Fibroblast of lung (primary cell): ENCODE results near the gene KLHL6. TPM values are rescaled to one million over a fixed set of nuclear protein-coding genes. Genes with fewer than 3 reads are reported as not detected.

Source experiments
- DNase-seq, 2 donors: peaks; one replicate each; pipeline versions ENCODE4 v3.0.0 to v3.0.0-alpha.2; 2010; ENCODE audit warnings: low read depth in 2 of 2
- H2AFZ ChIP-seq: 2 replicates; pipeline ENCODE4 v1.5.1; 2012; ENCODE audit warnings: low read length, control low read depth, inconsistent platforms
- H3K27ac ChIP-seq: 2 replicates; pipeline ENCODE4 v1.5.1; 2011; ENCODE audit warnings: low read length, control low read depth; ENCODE audit not compliant: insufficient read depth
- H3K27me3 ChIP-seq: 2 replicates; pipeline ENCODE4 v1.5.1; 2011; ENCODE audit warnings: mild to moderate bottlenecking, low read length; ENCODE audit not compliant: control insufficient read depth, insufficient read depth
- H3K36me3 ChIP-seq: 2 replicates; pipeline ENCODE4 v1.5.1; 2011; ENCODE audit warnings: low read length; ENCODE audit not compliant: control insufficient read depth, insufficient read depth
- H3K4me1 ChIP-seq: 2 replicates; pipeline ENCODE4 v1.5.1; 2011; ENCODE audit warnings: low read length; ENCODE audit not compliant: control insufficient read depth, insufficient read depth; ENCODE audit errors: extremely low read depth
- H3K4me2 ChIP-seq: 2 replicates; pipeline ENCODE4 v1.5.1; 2011; ENCODE audit warnings: low read length, control low read depth; ENCODE audit not compliant: insufficient read depth; ENCODE audit errors: extremely low read depth
- H3K4me3 ChIP-seq, 4 experiments: fragments of 200-600 bp in 1 of 4; sonication (generic) in 1 of 4; replicated peaks in 1 of 4; 2 replicates each; pipeline ENCODE4 v1.5.1; 2011 to 2016; ENCODE audit warnings: low read length in 4 of 4, low read depth in 3 of 4, mild to moderate bottlenecking in 3 of 4, control low read depth in 2 of 4, inconsistent platforms in 1 of 4, mixed read lengths in 1 of 4; ENCODE audit not compliant: insufficient read depth in 1 of 4; ENCODE audit errors: control extremely low read depth in 1 of 4
- H3K79me2 ChIP-seq: 2 replicates; pipeline ENCODE4 v1.5.1; 2012; ENCODE audit warnings: mild to moderate bottlenecking, low read length, inconsistent platforms; ENCODE audit not compliant: control insufficient read depth, insufficient read depth
- H3K9ac ChIP-seq: 2 replicates; pipeline ENCODE4 v1.5.1; 2011; ENCODE audit warnings: mild to moderate bottlenecking, low read length, control low read depth; ENCODE audit not compliant: insufficient read depth
- H3K9me3 ChIP-seq: 2 replicates; pipeline ENCODE4 v1.5.1; 2012; ENCODE audit warnings: low read depth, low read length; ENCODE audit not compliant: control insufficient read depth, insufficient read depth
- H4K20me1 ChIP-seq: 2 replicates; pipeline ENCODE4 v1.5.1; 2011; ENCODE audit warnings: low read length; ENCODE audit not compliant: control insufficient read depth, insufficient read depth; ENCODE audit errors: extremely low read depth
- EZH2 ChIP-seq: IDR thresholded peaks from 2 replicates; pipeline ENCODE4 v1.5.1; 2012; ENCODE audit warnings: low read length, control low read depth, mild to moderate bottlenecking; ENCODE audit errors: missing control alignments
- polyA plus RNA-seq, 2 donors: library from polyadenylated mRNA; depleted of rRNA in 1 of 2; stranded (reverse) in 1 of 2; unstranded in 1 of 2; fragments of >200 nt; gene quantifications; 2 replicates each; pipeline ENCODE4 v1.2.1, GENCODE V29; 2011 to 2012; ENCODE audit warnings: missing spikeins in 1 of 2
- total RNA-seq: library from RNA; depleted of rRNA; stranded (reverse); fragments of >200 nt; gene quantifications from 2 replicates; pipeline ENCODE4 v1.2.1, GENCODE V29; 2014
- TF ChIP-seq, protein P1 (sequence below), 2 donors: IDR thresholded peaks in 1 of 2; conservative IDR thresholded peaks in 1 of 2; 1 replicate in 1 of 2; 2 replicates in 1 of 2; pipeline ENCODE4 v1.5.1; 2011 to 2012; ENCODE audit warnings: low read length in 2 of 2, control low read depth in 1 of 2, inconsistent platforms in 1 of 2, low read depth in 1 of 2, mild to moderate bottlenecking in 1 of 2

KLHL6 gene
- total and polyA plus RNA-seq, 2 donors (not counting 1 experiment from before 2014, with no cell fraction given) = not detected

GRCh38 chr3:183542355-183542754 lies 13.2 kb downstream of the KLHL6 start:
- no peaks in the 10 kb centered on the region for H3K4me1 ChIP-seq
- no peaks in the 10 kb centered on the region for H3K36me3 ChIP-seq
- no peak for DNase-seq
- H3K9me3 ChIP-seq = no peaks in the 10 kb centered on the region
- no peak overlapping the region for H3K9ac ChIP-seq
- no peak overlapping the region for H2AFZ ChIP-seq
- H4K20me1 ChIP-seq = no peaks in the 10 kb centered on the region
- H3K27me3 ChIP-seq = no peaks in the 10 kb centered on the region
- H3K79me2 ChIP-seq = no peaks in the 10 kb centered on the region
- TF ChIP-seq, protein P1, sequence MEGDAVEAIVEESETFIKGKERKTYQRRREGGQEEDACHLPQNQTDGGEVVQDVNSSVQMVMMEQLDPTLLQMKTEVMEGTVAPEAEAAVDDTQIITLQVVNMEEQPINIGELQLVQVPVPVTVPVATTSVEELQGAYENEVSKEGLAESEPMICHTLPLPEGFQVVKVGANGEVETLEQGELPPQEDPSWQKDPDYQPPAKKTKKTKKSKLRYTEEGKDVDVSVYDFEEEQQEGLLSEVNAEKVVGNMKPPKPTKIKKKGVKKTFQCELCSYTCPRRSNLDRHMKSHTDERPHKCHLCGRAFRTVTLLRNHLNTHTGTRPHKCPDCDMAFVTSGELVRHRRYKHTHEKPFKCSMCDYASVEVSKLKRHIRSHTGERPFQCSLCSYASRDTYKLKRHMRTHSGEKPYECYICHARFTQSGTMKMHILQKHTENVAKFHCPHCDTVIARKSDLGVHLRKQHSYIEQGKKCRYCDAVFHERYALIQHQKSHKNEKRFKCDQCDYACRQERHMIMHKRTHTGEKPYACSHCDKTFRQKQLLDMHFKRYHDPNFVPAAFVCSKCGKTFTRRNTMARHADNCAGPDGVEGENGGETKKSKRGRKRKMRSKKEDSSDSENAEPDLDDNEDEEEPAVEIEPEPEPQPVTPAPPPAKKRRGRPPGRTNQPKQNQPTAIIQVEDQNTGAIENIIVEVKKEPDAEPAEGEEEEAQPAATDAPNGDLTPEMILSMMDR (conservative IDR thresholded peaks at IDR 0.05 in 1 of 2, IDR thresholded peaks at IDR 0.05 in 1 of 2; ENCODE audit: low read depth in 1 of 2, low read length in 2 of 2) = no peak
- TF ChIP-seq EZH2 = no peak
- H3K4me2 ChIP-seq = no peak overlapping the region
- no peak overlapping the region for H3K27ac ChIP-seq
- H3K4me3 ChIP-seq = no peak overlapping the region

DNA sequence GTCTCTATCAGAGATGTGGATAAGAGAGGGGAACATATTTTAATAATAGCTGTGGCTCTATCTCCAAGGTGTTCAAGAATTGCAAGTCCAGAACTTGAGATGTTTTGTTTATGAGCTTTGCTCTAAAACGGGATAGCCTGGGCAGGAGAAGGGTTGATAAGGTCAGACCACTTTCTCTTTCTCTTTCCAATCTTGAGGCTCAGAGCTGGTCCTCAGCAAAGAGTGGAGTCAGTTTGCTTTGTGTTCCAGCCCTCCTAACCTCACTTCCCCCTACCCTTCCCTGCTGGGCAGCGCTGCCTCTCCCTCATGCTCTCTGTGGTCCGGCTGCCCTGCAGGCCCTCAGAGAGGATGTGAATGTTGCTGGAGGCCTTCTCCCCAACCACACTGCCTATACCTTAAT lies 13.8 kb downstream of the KLHL6 start:
- Histone ChIP-seq H3K36me3 (no peaks in the 10 kb centered on the region), H3K27me3 (no peaks in the 10 kb centered on the region), H2AFZ (no peak overlapping the region), H3K27ac (no peak overlapping the region), H3K9me3 (no peaks in the 10 kb centered on the region), H3K4me2 (no peak overlapping the region), H3K9ac (no peak overlapping the region), H4K20me1 (no peaks in the 10 kb centered on the region), H3K4me1 (no peaks in the 10 kb centered on the region), H3K79me2 (no peaks in the 10 kb centered on the region), H3K4me3 (no peak overlapping the region)
- TF ChIP-seq EZH2 = no peak
- TF ChIP-seq, protein P1 (conservative IDR thresholded peaks at IDR 0.05 in 1 of 2, IDR thresholded peaks at IDR 0.05 in 1 of 2; ENCODE audit: low read depth in 1 of 2, low read length in 2 of 2) = no peak
- DNase-seq = no peak

DNA sequence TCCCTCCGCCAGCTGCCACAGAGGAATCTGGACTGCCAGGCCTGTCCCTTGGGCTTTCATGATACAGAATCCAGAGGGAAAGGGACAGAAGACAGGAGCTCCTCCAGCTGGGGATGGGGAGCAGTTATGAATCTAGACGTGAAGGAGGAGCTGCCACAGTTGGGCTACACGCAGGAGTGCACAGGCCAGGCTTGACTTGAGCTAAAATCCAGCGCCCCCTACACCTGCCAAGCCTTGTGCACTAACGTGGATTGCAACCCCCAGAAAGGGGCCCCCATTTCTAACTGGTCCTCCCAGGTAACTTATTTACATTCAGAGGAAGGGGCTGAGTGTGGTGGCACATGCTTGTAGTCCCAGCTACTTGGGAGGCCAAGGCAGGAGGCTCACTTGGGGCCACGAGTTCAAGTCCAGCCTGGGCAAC lies 14.3 kb downstream of the KLHL6 start:
- TF ChIP-seq EZH2 = no peak
- TF ChIP-seq, protein P1 (conservative IDR thresholded peaks at IDR 0.05 in 1 of 2, IDR thresholded peaks at IDR 0.05 in 1 of 2; ENCODE audit: low read depth in 1 of 2, low read length in 2 of 2) = no peak
- no peak overlapping the region for H3K27ac ChIP-seq
- H3K4me1 ChIP-seq = no peaks in the 10 kb centered on the region
- no peaks in the 10 kb centered on the region for H4K20me1 ChIP-seq
- no peak overlapping the region for H3K4me2 ChIP-seq
- H3K36me3 ChIP-seq = no peaks in the 10 kb centered on the region
- H3K9ac ChIP-seq = no peak overlapping the region
- DNase-seq = no peak
- H3K79me2 ChIP-seq = no peaks in the 10 kb centered on the region
- no peaks in the 10 kb centered on the region for H3K27me3 ChIP-seq
- no peaks in the 10 kb centered on the region for H3K9me3 ChIP-seq
- no peak overlapping the region for H3K4me3 ChIP-seq
- H2AFZ ChIP-seq = no peak overlapping the region
